Measurements from ENCODE around the gene ZC2HC1B.

The ZC2HC1B gene

DNA sequence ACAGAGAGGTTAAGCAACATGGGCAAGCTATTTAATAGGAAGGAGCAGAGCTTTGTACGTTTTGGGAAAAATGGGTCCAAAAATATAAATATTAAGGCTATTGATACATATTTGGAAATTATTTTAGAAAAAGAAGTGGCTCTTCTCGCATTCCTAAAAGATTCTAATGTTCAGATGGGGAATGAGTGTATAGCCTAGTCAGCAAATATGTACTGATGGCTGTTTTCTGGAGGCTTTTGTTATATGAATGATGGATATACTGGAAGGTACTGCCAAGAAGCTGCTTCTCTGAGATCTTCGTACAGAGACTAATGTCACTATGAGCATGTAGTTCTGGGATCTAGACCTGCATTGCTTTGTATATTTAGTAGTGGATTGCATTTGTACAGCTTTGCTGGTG lies 72.1 kb downstream of the ZC2HC1B start:
- no peak for DNase-seq

DNA sequence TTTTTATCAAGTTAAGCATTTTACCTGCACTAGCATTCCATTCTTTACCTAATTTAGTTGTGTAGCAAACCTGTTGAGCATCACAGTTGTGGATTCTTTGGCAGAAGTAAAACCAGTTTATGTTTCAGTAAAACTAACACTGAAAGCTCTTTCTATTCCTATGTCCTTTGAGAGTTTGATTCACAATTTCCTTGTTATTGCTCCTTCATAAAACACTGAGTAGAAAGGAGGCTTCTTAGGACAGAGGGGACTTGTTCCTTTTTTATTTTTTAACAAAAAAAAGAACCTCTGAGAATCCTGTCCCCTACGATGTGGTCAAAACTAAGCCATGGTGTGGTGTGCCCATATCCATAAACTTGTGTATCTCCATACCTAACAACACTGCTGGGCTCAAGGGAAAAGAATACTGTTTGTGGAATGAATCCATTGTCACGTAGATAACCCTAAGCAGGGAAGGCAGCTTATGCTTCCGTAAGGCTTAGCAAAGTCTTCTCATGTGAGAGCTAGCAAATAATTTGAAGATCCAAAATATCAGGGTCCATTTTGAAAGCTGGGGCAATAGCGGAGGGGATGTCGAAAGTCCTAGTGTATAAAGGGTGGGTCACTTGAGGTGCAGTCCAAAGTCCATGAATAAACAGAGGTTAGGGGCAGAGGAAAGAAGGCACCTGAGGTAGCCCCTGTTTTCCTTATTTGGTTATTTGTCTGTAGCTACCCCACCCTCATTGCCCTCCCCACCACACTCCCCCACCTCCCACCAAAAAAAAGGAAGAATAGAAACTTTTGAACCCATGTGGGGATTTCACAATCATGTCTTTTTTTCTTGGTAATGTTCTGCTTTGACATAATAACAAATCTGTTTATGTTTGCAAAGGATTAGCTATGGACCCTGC lies 72.7 kb downstream of the ZC2HC1B start:
- no peak for DNase-seq

DNA sequence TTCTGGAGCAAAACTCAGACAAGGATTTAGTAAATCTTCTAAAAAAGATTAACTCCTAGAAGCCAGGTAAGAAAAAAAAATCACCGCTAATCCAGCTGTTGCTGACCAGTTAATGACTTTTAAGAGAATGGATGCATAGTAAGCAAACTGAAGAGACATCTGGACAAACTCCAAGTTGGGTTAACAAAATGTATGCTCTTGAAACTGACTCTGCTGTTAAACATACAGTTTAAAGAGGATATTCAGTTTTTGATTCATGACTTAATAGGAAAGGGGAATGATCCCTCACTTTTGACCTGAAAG lies 73.3 kb downstream of the ZC2HC1B start:
- DNase-seq, result no peak

DNA sequence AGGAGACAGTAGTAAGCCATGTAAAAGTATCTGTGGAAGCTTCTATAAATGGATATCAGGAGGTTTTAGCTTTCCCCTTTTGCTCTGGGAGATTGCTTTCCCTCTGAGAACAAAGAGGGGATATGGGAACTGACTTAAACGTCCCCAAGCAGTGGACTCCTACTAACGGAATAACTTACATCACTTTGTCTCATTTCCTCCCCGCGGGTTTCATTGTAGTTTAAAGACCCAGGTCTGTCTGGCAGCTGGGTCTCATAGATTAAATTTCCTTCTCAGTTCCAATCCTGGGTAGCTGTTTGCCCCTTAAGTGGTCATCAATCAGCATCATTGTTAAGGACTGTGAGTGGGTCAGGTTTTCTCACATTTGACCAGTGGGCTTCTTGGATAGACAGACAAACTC lies 75.1 kb downstream of the ZC2HC1B start:
- DNase-seq, result no peak

DNA sequence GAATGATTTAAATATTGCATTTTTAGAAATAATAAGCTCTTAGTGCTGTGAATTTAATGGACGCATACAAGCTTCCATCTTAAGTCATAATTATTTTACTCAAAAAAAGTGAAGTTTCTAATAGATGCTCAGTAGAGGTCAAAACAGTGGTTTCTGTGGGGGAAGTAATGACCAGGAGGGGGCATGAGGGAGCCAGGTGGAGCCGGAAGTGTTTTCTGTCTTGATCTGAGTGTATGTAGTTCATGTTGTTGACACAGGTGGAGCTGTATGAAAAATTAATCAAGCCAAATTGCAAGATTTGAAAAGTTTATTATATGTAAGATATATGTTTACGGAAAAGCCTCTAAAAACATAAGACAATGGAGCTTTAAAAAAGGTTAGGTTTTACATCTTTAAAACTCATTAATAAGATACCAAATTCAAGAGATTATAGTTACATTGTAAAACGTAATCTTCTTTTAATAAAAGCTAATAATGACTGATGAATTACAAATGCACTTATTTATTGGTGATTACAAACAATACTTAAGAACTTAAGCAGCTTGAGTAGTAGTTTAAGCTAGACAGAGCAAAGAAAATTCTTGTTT lies 75.8 kb downstream of the ZC2HC1B start:
- peak; percentile 37 for DNase-seq

DNA sequence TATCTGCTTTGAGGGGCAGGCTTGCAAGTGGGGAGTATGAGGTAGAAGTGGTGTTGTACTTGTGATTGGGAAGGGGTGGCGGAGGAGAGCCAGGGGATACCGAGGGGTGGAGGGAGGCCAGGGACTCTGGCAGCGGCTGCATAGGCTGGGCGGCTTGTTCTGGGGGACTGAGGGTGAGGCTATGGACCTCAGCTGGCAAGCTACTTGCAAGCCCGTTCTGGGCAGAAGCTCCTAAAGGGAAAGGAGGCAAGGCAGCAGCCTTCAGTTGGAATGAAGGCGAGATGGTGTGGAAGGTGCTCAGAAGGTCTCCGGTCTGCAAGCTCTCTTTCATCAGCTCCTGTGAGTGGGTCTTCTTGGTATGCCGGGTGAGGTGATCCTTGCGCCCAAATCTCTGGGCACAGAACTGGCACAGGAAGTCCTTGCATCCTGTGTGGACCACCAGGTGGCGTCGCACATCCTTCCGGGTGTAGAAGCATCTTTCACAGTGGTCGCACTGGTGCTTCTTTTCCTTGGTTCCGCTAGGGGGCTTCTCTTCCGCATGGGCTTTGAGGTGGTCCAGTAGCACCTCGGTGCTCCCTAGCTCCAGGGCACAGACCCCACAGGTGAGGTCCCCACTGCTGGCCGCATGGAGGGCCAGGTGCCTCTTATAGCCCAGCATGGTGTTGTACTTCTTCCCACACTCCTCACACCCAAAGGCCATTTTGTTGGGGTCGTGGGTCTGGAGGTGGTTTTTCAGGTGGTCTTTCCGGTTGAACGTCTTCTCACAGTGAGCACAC lies 77.8 kb downstream of the ZC2HC1B start:
- peak; percentile 40 for DNase-seq

DNA sequence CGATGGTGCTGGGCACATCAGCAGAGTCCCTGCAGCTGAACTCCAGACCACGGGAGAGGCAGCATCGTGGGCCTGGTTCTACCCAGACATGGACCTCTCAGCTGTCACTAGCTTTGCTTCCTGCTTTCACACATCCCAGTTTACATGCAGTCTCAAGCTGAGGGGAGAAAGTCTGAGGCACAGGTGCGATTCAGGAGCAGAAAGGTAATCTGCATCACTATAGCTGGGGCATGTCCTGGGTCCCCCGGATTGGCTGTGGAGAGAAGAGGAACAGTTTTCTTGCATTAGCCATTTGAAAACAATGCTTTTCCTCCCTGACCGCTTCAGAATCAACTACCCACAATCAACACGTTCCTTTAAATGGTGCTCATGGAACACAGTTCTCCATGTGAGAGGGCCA lies 83.9 kb downstream of the ZC2HC1B start:
- no peak for DNase-seq

DNA sequence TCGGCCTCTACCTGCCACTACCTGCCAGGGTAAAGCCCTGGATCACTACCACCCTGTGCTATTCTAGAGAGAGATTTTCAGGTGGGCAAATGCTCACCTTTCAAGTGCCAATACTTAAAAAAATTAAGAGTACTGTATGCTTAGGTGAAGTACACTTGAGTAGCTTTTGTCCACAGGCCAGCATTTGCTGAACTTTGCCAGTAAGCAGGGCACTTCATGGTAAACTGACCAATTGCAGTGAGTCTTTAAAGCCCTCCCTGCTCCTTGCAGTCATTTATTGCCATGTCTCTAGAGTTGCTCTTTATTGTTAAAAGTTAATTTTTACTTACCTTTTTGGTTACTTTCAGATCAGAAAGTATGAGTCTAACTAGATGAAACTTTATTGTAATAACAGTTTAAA lies 85.3 kb downstream of the ZC2HC1B start:
- no peak for DNase-seq

DNA sequence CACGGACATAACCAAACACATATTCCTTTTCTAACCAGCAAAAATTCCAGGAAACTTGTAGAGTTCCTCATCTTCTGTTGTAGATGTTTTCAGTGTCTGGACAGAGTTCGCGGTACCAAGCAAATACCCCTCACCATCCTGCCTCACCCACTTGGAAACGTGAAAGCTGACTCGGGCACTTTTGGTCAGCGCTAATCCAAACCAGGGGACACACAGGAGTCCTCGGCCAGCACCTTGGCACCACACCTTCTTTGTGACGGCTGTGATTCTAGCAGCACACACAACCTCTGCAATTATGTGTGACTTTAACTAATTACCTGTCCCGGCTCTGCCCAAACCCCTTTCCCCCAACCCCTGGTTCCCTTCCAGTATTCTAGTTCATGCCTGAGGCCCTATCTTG lies 85.7 kb downstream of the ZC2HC1B start:
- DNase-seq, result no peak

DNA sequence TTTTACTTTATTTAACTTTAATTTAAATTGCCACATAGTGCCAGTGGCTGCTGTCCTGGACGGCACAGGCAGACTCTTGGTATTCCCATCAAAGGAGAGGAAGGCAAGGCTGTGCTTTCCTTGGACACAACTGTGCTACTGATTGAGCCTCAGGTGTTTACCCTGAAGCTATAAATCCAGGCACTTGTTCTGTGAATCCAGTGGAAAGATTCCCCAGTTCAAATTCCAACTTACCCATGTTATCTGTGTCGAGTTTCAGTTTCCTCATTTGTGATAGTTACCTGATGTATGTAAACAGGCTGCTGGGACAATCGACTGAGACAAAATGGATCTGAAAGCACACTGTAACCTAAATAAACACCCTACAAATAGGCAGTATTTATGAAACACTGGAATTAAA lies 86.6 kb downstream of the ZC2HC1B start:
- DNase-seq, result no peak

DNA sequence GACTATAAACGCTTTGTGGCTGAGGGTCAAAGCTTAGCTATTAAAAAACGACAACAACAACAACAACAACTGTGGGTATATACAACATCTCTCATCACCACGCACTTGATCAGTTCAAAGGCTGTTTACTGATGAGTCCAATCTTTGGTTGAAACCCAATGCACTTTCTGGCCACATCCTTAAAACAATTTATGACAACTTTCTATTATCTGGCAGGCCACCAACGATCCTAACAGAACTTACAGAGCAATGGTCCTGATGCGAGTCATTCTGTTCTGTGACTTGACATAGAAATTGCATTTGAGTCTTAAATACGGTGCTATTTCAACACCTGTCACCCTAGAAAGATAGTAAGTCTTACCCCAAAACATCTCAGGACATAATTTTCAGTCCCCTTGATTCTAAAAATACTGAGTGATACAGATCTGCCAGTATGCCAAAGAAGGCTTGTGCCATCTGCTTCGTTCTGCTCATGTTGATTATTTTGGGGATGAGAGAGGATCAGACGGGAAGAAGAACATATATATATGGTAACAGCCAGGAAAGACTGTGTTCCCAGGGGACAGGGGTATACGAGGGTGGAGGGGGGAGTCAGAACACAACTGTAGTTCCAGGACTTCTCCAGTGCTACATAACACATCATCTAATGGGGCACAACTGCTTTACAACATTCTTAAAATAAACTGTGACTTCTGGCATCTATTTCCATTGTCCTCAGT lies 87.9 kb downstream of the ZC2HC1B start:
- DNase-seq, result no peak

DNA sequence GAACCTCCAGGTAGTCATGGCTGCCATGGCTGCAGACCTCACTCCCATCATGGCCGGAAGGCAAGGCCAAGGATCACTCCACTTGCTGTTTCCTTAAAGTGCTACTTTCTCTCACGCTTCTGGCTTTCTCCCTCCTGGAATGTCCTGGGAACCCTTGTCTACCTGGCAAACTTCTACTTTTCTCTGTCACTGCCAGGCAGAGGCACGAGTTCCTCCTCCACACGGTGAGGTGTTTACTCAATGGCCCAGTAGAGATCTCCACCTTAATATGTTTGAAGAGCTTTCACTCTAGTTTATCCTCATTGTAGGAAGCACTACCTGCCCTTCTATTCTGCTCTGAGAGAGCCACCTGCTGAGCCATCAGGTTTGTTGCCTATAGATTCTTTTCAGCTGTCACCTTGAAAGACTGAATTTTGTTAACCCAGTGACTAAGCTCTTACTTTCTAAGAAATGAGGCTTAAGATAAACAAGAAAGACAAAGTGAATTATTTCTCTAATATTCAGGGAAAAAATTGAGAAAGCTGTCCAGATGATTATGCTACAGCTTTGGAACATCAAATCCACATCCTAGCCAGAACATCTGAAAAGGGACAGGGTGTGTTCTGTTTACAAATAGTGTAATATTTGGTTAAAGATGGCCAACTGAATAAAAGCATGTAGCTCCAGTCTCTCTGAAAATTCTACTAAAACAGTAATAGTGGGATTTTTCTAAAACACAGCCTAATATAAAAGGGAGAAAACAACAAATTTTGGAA lies 88.8 kb downstream of the ZC2HC1B start:
- no peak for DNase-seq

DNA sequence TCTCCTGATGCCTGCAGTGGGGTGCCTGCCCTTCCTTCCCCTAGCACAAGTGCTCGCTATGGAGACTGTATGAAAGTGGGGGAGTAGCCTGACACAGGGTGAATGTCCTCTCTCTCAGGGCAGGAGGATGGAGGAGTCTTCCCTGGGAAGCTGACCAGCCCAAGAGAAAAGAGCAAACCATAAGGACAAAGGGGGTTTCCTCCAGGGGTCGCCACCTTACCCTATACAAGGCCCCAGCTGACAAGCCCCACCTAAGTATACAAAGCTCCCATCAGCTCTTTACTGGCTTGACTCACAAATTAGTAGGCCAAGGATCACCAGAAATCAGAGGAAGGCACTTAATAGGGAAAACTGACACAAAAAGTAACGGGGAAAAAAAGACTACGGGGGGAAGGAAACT lies 89.6 kb downstream of the ZC2HC1B start:
- DNase-seq, result no peak

DNA sequence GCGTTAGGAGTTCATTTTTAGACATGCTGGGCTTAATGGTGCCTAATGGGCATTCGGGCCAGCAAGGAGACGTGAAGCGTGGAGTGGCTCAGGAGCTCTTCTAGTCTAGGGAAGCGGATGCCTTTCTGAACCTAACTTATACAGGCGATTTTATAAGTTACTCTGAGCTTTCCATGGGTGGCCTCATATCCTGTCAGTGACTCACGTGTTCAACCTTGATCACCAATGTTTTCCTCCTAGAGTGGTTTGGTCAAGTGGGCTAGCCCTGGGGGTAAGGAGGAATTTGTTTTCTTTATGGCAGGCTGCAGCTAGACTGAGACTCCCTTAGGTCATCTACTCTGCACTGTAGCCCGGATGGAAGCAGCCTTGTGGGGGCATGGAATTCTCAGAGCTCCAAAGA lies 91.7 kb downstream of the ZC2HC1B start:
- no peak for DNase-seq

DNA sequence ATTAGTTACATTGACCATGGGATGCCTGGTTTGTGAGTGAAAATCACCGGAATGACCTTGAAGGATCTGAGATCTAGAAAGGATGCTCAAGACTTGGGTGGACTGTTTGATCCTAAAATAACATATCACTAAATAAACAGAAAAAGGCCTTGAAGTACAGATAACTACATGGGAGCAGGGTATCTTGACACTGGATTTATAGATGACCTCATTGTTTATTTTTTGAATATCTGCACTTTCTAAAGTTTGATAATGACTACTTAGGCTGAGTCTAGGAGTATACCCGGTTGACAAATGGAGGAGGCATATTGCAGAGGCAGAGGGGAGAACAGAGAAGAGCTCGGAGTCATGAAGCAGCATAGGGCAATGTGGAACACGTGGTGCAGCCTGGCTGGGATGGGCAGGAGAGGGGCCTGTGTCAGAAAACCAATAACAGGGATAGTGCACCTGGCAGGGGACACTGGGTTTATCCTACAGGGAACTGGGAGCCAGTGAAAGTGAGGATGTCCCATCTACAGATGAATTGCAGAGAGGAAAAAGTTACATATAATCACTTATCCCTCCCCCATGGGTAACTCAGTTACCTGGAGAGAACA lies 93.5 kb downstream of the ZC2HC1B start:
- DNase-seq, result no peak

DNA sequence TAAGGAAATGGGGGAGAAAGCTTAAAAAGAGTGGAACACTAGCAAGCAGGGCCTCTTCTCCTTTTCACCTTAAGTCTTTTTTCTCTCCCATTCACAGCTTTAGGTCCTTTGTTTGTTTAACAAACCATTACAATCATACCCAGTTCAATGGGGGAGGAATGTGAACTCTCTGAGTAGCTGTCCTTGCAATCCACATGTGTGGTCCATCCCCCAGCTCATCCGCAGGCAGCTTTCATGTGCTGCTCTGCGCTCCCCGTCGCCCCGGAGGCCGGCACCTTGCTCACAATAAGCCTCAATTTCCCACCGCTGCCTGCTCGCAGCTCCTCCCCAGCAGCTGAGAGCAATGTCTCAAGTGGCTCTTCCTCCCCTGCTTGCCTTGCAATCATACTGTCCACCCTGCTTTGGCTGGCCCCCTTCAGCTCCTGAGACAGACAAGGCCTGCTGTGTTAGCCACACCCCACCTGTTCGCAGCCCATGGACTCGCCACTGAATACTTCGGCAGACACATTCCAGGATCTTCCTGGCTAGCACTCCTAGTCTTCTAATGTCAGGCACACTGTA lies 94.6 kb downstream of the ZC2HC1B start:
- no peak for DNase-seq

DNA sequence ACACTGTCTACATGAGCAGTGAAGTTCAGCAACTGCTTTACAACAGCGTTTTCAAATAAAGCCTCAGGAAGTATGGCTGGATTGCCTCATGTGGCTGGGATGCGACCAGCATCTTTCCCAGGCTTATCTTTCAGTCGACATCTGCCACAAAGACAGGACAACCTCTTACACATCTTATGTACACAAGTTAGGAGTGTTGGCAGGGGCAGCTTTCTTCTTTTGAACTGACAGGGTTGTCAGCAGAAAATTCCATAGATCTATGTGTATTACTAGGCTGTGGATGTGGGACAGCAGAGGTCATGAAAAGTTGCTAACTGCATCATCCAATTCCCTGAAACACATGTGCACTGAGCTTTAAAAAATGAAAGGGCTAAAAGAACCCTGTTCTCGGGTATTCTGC lies 95.7 kb downstream of the ZC2HC1B start:
- no peak for DNase-seq

DNA sequence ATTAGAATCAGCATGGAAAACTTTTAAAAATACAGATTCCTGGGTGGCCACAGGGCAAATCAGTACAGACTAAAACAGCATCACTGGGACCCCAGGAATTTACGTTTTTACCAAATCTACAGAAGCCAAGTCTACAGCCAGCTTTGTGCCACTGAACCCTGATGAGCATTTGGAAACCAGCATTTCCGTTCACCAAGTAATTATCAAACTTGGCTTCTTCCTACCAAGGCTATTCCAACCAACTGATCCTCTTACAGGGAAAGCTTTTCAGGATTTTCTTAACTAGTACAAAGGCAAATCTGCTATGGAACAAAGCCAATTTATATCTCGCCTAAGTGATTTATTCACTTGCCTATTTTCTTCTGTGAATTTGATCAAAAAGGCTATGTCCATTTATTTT lies 96.8 kb downstream of the ZC2HC1B start:
- DNase-seq, result no peak

DNA sequence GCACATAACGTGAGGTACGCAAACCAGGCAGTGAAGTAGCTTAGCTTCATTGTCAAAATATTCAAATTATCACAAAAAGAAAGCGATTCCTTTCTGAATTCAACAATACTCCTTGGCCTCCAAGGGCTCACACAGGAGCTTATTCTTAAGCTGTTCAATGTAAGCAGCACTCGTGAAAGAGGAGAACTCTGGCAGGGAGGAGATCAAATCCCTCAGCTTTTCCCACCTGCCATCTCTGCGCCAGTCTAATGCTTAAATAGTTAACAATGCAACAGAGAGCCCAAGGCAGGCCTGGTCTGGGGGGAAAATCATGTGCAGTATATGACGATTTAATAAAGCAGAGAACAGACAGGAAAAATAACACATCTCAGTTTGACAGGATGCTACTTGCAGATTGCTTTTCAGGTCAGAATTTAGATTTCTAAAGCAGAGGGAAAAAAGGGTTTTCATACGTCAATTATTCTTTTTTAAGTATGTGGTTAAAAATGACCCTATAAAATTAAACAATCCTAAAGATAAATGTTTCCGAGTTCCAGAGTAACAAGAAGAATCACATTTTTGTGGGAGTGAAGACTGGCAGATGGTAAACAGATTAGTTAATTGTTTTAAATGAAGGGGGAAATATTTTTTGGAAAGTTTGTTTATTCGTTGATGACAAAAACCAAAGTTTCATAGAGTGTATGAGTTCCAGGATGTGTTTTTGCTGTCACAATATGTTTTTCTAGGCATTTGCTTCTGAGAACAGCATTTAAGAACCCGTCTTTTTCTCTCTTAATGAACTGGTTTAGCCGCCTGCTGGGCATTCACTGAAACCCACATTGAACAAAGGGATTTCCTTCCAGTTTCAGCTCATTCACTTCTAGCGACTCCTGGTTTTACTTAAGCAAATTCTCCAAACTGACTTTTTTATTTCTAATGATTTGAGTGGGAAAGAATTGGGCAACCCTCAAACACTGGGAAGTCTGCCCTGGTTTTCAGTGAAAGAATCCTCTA lies 97.9 kb downstream of the ZC2HC1B start:
- no peak for DNase-seq

DNA sequence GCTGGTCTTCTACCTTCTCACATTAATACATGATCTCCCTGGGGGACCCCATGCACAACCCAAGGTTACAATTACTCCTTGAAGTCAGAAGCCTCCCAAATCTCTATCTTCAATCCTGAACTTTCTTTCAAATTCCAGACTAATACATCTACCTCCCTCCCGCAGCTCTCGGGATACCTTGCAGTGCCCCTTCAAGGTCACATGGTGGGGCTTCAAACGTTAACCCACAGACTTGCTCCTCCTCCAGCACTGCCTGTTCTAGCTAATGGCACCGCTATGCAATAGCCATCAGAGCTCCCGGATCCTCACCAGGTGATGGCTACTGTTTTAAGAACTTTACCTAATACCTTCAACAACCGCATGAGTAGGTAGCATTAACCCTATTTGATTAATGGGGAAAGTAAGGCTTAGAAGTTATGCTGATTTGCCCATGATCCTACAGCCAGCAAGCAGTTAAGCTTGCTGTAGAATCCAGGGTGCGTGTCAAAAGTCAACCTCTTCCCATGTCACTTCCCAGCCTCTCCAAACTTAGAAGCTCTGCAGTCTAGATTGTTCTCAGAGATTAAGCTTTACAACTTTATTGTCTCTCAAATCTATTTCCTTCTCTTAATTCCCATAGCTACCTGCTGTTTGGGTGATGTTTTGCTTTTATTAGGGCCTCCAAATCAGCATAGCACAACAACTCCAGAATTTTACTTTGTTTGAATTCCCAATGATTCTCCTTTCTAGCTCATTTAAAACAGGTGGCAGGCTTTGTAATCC lies 99.1 kb downstream of the ZC2HC1B start:
- no peak for DNase-seq
